GM23338 (cell line): ENCODE results near the gene YBX3. TPM values are rescaled to one million over a fixed set of nuclear protein-coding genes. Genes with fewer than 3 reads are reported as not detected.

Source experiments
- JUNB ChIP-seq: IDR thresholded peaks from one replicate; pipeline ENCODE4 v1.6.1; 2016; ENCODE audit warnings: antibody characterized with exemption; ENCODE audit not compliant: unreplicated experiment
- STAT1 ChIP-seq: IDR thresholded peaks from one replicate; pipeline ENCODE4 v1.6.1; 2016; ENCODE audit warnings: antibody characterized with exemption; ENCODE audit not compliant: unreplicated experiment
- ZNF462 ChIP-seq: fragments of 250-450 bp; sonication (Bioruptor Pico); IDR thresholded peaks from 2 replicates; pipeline ENCODE4 v1.5.0; 2020; ENCODE audit warnings: mild to moderate bottlenecking, moderate library complexity
- polyA plus RNA-seq: library from polyadenylated mRNA; unstranded; fragments of >200 nt; fragmentation: Nextera tagmentation; extraction: Ambion mirVana; gene quantifications from 2 replicates; pipeline ENCODE4 v1.2.1, GENCODE V29; 2016
- total RNA-seq: library from RNA; depleted of rRNA; stranded (reverse); fragments of >200 nt; shearing (Covaris generic); gene quantifications from 2 replicates; pipeline ENCODE4 v1.2.3, GENCODE V29; 2014
- TF ChIP-seq, protein P1 (sequence below): IDR thresholded peaks from one replicate; pipeline ENCODE4 v1.6.1; 2018; ENCODE audit warnings: antibody characterized with exemption; ENCODE audit not compliant: unreplicated experiment

YBX3 gene
- total and polyA plus RNA-seq, 2 experiments from 2014 or later = 179 to 450 TPM

DNA sequence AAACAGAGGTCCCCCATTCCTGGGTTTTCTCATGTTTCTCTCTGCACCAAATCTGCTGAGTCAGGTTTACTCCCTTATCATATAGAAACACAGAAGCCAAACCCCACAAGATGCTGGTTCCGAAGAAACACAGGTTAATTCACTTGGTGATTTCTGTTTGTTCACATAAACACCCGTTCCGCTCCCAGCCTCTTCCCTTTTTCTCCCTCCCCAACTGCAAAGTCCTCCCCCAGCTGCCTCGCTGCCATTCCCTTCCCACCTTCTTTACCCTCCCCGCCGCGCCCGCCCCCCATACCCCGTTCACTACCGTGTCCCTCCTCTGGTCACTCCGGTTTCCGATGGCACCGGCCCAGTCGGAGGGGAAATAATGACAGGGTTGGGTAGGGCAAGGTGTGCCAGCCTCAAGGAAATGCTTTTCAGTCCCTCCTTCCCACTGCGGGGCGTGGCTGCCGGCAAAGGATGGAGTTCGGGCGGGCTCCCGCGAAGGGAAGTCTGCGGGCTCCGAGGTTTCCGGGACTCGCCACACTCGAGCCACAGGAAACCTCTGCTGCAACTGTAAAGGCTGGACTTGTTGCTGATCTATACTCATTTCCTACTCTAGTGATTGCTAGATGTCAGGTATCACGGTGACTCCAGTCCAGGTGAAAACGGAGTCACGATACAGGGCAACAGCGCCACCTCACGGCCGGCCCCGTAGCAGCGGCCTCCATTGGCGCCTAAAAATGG is 49.3 kb downstream of the YBX3 start, which contains the start of gene STYK1 (continued):
- TF ChIP-seq ZNF462 (CRISPR knock-in tag) (no peak), STAT1 (no peak), JUNB (no peak)
- TF ChIP-seq, protein P1, sequence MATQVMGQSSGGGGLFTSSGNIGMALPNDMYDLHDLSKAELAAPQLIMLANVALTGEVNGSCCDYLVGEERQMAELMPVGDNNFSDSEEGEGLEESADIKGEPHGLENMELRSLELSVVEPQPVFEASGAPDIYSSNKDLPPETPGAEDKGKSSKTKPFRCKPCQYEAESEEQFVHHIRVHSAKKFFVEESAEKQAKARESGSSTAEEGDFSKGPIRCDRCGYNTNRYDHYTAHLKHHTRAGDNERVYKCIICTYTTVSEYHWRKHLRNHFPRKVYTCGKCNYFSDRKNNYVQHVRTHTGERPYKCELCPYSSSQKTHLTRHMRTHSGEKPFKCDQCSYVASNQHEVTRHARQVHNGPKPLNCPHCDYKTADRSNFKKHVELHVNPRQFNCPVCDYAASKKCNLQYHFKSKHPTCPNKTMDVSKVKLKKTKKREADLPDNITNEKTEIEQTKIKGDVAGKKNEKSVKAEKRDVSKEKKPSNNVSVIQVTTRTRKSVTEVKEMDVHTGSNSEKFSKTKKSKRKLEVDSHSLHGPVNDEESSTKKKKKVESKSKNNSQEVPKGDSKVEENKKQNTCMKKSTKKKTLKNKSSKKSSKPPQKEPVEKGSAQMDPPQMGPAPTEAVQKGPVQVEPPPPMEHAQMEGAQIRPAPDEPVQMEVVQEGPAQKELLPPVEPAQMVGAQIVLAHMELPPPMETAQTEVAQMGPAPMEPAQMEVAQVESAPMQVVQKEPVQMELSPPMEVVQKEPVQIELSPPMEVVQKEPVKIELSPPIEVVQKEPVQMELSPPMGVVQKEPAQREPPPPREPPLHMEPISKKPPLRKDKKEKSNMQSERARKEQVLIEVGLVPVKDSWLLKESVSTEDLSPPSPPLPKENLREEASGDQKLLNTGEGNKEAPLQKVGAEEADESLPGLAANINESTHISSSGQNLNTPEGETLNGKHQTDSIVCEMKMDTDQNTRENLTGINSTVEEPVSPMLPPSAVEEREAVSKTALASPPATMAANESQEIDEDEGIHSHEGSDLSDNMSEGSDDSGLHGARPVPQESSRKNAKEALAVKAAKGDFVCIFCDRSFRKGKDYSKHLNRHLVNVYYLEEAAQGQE = no peak
